ENCODE results near the gene TMEM121B.

The TMEM121B gene

GRCh38 chr22:17159504-17159951 lies 38.4 kb upstream of the TMEM121B start:
- Histone ChIP-seq H3K27me3 (no peaks in the 10 kb centered on the region), H3K4me1 (ENCODE audit: control insufficient read depth in 1 of 2, insufficient read depth in 1 of 2, low read depth in 1 of 2, low read length in 1 of 2) (peaks cover 20 to 27% of the 10 kb centered on the region in 2 experiments), H3K4me3 (ENCODE audit: low read depth in 1 of 2, low read length in 1 of 2) (peak overlapping the region; percentile 86 to 94), H3K36me3 (no peaks in the 10 kb centered on the region), H3K9me3 (no peaks in the 10 kb centered on the region), H3K27ac (peak overlapping the region; percentile 64)
- TF ChIP-seq, protein P1, sequence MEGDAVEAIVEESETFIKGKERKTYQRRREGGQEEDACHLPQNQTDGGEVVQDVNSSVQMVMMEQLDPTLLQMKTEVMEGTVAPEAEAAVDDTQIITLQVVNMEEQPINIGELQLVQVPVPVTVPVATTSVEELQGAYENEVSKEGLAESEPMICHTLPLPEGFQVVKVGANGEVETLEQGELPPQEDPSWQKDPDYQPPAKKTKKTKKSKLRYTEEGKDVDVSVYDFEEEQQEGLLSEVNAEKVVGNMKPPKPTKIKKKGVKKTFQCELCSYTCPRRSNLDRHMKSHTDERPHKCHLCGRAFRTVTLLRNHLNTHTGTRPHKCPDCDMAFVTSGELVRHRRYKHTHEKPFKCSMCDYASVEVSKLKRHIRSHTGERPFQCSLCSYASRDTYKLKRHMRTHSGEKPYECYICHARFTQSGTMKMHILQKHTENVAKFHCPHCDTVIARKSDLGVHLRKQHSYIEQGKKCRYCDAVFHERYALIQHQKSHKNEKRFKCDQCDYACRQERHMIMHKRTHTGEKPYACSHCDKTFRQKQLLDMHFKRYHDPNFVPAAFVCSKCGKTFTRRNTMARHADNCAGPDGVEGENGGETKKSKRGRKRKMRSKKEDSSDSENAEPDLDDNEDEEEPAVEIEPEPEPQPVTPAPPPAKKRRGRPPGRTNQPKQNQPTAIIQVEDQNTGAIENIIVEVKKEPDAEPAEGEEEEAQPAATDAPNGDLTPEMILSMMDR (IDR thresholded peaks at IDR 0.05): no peak

GRCh38 chr22:17158568-17159503 lies 37.7 kb upstream of the TMEM121B start, which contains the start of gene HDHD5:
TSS of gene HDHD5 (minus strand) at chr22:17159277. CDS start at chr22:17159251, 26 bp downstream.
- no peaks in the 10 kb centered on the region for H3K9me3 ChIP-seq
- peak within 1 kb of the TSS; percentile 64 for H3K27ac ChIP-seq
- H3K4me3 ChIP-seq (ENCODE audit: low read depth in 1 of 2, low read length in 1 of 2): peak within 1 kb of the TSS; percentile 86 to 94
- peaks cover 20 to 27% of the 10 kb centered on the region in 2 experiments for H3K4me1 ChIP-seq (ENCODE audit: control insufficient read depth in 1 of 2, insufficient read depth in 1 of 2, low read depth in 1 of 2, low read length in 1 of 2)
- TF ChIP-seq, protein P1 (IDR thresholded peaks at IDR 0.05): peak; percentile 17
- H3K36me3 ChIP-seq: no peaks in the 10 kb centered on the region
- H3K27me3 ChIP-seq: no peaks in the 10 kb centered on the region

DNA sequence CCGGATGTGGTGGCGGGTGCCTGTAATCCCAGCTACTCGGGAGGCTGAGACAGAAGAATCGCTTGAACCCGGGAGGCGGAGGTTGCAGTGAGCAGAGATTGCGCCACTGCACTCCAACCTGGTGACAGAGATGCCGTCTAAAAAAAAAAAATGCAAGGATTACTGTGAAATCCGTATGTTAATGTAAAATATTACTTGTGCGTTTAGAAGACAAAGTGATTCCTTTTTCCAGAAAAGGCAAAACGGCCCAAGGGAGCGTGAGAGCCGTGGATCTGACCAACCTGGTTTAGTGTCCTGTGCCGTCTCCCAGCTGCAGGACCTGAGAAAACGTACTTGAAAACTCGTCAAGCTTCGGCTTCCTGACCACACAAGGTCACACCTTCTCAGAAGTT lies 37.0 kb upstream of the TMEM121B start:
- Histone ChIP-seq H3K27ac (peak overlapping the region; percentile 64), H3K27me3 (no peaks in the 10 kb centered on the region), H3K9me3 (no peaks in the 10 kb centered on the region), H3K36me3 (no peaks in the 10 kb centered on the region), H3K4me3 (ENCODE audit: low read depth in 1 of 2, low read length in 1 of 2) (peak overlapping the region; percentile 86 to 94), H3K4me1 (ENCODE audit: control insufficient read depth in 1 of 2, insufficient read depth in 1 of 2, low read depth in 1 of 2, low read length in 1 of 2) (peaks cover 20 to 27% of the 10 kb centered on the region in 2 experiments)
- TF ChIP-seq, protein P1 (IDR thresholded peaks at IDR 0.05): no peak

DNA sequence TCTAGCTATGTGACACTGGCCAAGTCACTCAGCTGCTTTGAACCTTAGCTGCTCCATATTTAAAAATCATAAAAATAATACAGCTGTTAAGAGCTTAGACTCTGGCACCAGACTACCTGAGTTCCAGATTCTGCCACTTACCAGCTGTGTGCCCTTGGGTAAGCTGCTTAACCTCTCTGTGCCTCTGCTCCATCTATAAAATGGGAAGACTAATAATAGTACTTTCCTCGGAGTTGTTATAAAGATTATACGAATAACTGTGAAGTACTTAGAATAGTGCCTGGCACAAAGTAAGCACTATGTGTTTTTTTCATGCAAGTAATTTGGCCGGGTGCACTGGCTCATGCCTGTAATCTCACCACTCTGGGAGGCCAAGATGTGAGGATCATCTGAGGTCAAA lies 36.6 kb upstream of the TMEM121B start:
- TF ChIP-seq, protein P1 (IDR thresholded peaks at IDR 0.05): no peak
- Histone ChIP-seq H3K4me1 (ENCODE audit: control insufficient read depth in 1 of 2, insufficient read depth in 1 of 2, low read depth in 1 of 2, low read length in 1 of 2) (peaks cover 20 to 27% of the 10 kb centered on the region in 2 experiments), H3K27me3 (no peaks in the 10 kb centered on the region), H3K27ac (no peak overlapping the region), H3K9me3 (no peaks in the 10 kb centered on the region), H3K4me3 (ENCODE audit: low read depth in 1 of 2, low read length in 1 of 2) (peak overlapping the region in 1 of 2 experiments; percentile 94), H3K36me3 (no peaks in the 10 kb centered on the region)

DNA sequence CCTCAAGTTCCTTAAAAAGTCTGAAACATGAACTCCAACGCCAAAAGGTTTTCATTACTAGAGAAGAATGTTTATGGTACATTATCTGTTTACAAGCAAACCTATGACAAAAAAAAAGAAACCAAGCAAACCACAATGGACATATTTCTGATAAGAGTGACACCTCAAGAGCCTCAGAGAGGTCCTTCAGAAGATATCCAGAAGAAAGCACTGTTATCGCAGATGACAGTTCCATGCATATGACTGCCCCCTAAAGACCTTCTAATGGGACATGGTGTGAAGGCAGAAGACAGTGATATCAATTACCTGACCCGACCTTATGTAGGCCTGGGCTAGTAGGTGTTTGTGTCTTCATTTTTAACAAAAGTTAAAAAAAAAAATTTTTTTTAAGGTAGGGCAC lies 34.8 kb upstream of the TMEM121B start:
- H3K9me3 ChIP-seq: no peaks in the 10 kb centered on the region
- no peaks in the 10 kb centered on the region for H3K36me3 ChIP-seq
- no peaks in the 10 kb centered on the region for H3K27me3 ChIP-seq
- no peak overlapping the region for H3K27ac ChIP-seq
- H3K4me1 ChIP-seq (ENCODE audit: control insufficient read depth in 1 of 2, insufficient read depth in 1 of 2, low read depth in 1 of 2, low read length in 1 of 2): peaks cover 20 to 27% of the 10 kb centered on the region in 2 experiments
- TF ChIP-seq, protein P1 (IDR thresholded peaks at IDR 0.05): no peak
- no peak overlapping the region for H3K4me3 ChIP-seq (ENCODE audit: low read depth in 1 of 2, low read length in 1 of 2)

All from neutrophil (primary cell).